NCI-H524 treated with DMSO at 0.1 percent for 48 hours (cell line): ENCODE data around the gene MEX3C.

Experiments
- DNase-seq: peaks from one replicate; lab custom pipeline; 2025; lab: John Stamatoyannopoulos, UW

The MEX3C gene

DNA sequence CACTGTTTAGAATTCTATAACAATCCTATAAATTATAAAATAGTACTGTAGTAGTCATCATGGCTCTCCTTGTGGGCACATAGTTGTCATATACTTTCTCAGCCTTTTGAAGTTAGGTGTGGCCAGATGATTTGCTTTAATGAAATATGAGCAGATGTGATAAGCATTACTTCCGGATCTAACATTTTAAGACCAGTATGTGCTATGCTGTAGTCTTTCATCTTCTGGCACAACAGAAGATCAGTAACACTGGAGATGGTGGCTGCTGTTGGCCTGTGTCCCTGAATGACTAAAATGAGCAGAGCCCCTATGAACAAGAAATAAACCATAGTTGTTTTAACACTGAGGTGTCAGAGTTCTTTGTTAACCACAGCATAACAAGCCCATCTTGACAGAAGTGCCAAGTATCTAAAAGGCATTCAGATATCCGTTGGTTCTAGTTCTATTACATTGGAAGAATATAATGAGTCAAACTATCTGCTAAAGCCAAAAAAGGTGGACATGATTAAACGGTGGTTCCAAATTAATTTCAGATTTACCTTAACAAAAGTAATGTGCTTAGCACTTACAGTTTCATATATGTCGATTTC is 6.3 kb downstream of the MEX3C start:
- no peak for DNase-seq

DNA sequence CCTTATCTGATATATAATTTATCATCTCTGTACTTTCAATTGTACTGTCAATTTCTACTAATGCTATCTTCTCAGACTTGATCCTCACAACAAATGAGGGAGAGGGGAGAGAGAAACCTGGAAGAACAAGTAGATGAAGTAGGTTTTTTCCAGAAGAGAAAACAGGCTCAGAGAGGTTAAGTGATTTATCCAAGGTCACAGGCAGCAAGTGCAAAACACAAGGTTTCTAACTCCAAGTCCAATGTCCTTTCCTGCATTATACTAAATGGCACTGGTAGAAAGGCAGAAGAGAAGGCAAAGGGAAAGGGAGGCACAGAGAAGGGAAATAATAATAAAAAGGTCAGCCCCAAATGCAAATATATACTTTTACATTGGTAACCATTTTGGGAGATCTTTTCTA is 7.5 kb downstream of the MEX3C start:
- no peak for DNase-seq

DNA sequence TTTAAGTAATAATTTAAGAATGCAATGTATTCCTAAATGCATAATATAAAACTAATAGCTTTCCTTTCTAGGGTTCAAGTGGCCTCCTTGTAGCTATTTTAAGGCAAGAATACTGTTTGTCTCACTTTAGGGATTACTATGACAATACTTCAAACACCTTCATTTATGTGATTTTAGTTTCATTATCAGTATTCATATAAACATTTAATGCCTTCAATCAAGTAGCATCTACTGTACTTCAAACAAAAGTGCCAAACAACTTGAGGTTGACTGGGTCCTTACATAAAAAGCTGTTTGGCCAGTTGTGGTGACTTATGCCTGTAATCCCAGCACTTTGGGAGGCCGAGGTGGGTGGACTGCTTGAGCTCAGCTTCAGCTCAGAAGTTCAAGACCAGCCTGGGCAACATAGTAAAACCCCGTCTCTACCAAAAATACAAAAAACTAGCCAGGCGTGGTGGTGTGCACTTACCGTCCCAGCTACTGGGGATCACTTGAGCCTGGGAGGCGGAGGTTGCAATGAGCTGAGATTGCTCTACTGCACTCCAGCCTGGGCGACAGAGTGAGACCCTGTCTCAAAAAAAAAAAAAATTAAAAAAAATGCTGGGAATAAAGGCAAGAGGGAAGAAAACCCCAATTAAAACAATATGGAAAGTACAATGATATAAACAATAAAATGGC is 9.3 kb downstream of the MEX3C start:
- DNase-seq, result no peak

DNA sequence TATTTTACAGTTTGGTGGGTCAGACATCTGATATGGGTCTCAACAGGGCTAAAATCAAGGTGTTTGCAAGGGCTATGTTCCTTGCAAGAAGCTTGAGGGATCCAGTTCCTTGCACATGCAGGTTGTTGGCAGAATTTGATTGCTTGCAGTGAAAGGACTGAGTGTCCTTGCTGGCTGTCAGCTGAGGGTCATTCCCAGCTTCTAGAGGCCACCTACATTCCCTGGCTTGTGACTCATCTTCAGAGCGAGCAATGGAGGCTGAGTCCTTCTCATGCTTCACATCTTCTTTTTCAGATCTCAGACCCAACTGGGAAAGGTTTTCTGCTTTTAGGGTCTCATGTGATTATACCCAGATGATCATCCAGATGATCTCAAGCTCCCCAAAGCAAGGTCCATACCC is 12.4 kb downstream of the MEX3C start:
- DNase-seq, result no peak

DNA sequence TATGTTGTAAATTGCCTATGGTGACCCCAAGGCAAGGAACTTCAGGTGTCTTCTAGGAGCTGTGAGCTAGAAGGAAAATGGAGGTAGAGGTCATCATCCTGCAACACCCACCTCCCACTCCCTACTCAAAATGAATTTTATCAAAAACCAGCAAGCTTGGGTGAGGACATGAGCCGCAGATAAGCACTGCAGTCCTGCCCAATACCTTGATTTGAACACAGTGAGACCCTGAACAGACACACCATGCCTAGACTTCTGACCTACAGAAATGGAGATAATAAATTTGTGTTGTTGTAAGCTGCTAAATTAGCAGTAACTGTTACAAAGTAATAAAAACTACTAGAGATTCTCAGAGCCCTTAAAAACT is 13.4 kb downstream of the MEX3C start:
- DNase-seq, result no peak

DNA sequence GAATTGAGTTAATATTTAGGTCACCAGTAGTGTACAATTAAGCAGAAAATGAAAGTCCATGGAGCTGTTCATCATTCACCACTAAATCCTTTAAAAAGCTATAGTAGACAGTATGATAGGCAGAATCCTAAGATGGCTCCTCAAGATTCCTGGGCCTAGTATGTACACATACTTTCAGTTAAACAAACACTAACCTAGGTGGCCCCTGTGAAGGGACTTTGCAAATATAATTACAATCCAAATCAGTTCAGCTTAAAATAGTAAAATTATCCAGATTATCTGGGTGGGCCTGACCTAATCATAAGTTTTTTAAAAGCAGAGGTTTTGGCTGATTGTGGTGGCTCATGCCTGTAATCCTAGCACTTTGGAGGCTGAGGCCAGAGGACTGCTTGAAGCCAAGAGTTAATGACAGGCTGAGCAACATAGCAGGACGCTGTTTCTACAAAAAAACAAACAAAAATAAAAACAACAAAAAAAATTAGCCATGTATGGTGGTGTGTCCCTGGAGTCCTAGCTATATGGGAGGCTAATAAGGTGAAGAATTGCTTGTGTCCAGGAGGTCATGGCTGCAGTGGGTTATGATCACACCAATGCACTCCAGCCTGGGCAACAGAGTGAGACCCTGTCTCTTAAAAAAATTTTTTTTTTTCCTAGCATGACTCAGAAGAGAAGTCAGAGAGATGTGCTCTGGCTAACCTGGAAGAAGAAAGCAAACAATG is 13.9 kb downstream of the MEX3C start:
- no peak for DNase-seq

DNA sequence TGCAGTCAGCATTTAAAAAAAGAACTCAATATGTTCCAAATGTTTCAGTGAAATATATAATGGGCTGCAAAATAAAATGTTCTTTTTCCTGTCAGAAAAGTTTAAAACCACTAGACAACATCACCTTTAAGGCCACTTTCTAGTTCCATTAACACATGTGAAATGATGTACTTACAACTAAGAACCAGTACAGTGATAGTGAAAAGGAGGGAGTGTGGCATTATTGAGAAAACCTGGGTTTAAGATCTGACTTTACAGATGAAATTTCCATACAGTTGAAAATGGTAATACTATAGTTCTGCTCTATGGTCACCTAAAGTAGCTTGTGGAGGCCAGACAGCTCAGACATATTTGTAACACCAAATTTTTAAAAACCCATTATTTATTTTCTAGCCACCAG is 14.7 kb downstream of the MEX3C start:
- DNase-seq, result no peak

DNA sequence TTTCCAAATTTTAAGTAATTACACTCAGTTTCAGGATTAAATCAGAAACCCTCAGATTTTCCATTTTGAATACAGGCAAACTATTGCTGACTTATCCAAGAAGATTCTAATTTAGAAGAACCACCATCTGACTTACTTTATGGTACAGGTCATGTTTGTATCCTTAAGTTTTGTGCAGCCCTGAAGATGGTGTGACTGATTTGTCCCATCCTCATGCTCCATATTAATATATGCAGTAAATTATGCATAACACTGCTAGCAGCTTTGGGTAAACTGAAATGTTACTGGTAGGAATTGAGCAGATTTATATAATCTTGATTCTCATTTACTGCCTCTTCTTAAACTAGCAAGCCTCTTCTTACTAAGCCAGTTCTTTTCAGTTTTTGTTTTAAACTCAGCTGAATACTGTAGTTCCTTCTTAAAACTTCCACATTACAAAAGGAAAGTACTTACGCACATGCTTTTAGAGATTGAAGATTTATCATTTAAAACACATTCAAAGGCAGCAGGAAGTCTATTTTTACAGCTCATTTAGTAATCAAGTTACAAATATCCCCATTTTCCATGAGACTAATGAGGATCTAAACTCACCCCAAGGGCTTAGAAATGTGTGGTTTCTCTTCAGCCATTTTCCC is 25.7 kb downstream of the MEX3C start:
- no peak for DNase-seq

DNA sequence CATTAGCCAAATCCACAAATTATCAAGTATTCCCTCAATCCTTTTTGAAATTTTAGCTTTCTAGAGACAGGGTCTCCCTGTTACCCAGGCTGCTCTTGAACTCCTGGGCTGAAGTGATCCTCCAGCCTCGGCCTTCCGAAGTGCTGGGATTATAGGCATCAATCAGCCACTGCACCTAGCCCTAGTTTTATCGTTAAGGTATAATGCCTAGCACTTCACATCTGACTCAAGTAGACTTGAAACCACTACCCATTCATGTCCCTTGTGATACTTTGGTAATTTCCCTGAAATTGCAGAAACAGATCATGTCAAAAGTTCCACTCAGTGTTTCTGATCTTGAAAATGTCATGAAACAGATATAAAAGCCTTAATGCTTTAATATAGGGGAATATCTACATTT is 26.3 kb downstream of the MEX3C start:
- DNase-seq, result no peak

DNA sequence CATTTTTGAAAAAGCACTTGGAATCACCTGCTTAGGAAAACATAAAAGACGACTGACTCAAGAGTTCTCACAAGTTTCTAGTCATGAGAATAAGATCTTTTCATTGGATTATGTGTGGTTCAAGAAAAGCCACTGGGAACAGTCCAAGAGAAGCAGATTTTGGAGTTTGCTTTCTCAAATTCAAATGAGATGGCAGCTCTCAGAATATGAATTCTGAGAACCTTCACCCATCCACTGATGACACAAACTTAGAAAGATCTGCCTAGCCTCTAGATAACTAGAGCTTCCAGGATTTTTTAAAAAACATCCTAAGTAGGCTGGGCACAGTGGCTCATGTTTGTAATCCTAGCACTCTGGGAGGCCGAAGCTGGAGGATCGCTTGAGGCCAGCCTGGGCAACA is 26.8 kb downstream of the MEX3C start:
- no peak for DNase-seq

DNA sequence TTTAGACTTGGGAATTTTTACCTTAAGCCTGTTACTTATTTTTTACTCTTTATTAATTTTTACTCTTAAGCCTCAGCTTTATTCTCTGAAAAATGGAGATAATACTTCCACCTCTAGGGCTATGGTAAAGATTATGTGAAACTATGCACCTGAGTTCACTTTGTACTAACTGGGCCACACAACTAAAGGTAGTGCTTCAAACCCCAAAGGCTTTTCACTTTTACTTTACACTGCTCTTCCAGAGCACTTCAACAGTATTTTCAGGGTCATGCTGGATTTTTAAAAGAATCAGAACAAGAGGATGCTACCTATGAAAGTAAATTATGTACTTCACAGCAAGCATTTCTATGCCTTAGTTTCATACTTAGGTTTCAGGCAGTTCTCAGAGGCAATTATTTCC is 27.8 kb downstream of the MEX3C start:
- no peak for DNase-seq

DNA sequence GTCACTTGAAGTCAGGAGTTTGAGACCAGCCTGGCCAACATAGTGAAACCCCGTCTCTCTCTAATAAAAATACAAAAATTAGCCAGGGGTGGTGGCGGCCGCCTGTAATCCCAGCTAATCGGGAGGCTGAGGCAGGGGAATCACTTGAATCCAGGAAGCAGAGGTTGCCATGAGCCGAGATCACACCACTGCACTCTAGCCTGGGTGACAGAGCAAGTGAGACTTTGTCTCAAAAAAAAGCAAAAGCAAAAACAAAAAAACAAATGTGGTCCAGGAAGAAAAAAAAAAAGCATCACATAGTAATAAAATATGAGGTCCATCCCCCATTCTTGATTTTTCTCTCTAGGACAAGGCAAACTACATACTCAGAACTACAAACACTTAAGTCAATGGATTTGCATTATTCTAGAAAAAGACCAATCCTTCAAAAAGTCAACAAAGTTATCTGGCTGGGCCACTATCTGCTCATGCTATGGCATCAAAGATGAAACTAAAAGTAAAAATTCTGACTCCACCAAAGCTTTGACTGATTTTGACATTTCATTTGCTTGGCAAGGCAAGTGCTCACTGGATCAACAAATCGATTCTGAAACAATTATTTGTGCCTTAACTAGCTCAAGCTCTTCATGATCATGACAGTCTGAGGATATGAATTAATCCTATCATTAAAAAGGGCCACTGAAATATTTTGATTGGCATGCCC is 28.4 kb downstream of the MEX3C start:
- no peak for DNase-seq

DNA sequence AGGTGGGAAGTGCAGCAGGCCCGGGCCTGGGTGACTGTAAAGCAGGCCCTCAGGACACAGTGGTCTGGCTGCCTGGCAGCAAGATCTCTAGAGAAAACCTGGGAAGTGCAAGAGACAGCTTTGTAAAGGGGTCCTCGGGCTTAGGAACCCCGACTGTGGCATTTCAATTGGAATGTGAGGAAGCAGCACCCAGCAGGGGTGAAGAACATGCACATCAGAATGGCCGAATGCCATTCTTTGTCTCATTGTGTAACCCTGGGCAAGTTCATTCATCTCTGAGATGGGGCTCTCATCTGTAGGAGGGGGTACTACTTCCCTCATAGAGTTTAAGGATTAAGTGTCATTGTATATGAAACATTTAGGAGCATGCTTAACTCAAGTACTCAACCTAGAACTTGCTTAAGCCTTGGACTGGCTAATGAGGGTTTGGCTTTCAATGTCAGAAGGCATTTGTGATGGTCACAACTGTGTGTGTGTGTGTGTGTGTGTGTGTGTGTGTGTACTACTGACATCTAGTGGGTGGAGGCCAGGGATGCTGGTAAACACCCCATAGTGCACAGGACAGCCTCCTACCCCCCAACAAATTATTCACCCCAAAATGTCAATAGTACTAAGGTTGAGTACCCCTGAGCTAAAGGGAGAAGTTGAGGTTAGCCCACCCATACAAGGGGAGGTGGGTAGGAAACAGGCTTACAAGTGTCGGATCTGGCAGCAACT is 29.3 kb downstream of the MEX3C start:
- DNase-seq, result no peak

DNA sequence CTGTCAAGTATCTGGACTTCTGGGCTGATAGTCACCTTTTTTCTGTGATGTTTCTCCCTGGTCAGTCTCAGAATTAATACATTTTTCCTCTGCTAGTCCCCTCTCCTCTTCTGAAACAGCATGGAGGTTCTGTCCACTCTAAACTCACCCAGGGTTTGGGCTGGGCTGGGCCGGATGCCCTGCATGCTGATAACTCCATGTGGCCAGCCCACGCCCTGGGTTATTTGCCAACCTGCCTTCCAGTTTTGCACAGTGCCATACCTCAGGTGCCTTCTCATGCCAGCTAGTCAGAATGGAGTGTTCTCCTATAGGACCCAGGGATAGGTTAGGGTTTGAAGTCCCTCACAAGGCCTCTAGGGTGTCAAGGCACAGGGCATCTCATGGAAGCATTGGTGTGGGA is 32.2 kb downstream of the MEX3C start:
- DNase-seq, result no peak

DNA sequence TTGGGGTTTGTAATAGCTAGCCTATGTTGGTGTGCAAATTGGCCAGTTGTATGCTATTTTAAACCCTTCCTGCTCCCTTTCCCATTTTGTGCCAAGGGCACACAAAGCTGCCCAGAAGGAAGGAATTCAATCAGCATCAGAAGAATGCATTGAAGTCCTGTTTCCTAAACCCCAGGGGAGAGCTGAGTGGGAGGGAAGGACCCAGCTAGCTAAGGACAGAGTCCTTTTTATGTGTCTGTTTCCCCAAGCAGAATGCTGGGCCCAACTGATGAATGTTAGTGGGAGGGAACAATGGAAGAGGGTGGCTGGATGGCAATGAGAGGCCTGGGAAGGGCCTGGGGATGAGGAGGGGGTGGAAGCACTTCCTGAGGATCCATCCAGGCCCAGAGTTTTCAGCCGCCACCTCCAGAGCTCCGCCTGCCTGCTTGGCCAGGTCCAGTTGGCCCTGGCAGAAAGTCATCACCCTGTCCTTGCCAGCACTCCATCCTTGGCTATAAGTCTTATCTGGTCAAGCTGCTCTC is 32.7 kb downstream of the MEX3C start:
- DNase-seq, result no peak

DNA sequence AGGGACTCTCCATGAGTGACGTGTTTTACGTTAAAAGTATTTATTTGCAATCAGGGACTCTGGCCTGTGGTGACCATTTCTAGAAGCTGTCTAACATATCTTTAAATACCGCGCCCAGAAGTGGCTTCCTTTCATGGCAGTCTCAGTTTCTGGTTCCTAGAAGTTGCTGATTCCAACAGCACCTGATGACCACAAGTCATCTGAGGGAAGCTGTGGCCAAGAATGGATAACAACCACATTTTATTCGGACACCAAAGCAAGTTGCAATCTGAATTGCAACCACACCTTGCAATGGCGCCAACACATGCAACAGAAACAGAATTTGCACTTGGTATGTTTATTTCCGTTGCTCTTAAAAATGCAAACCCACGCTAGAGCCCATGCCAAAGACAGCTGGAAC is 33.1 kb downstream of the MEX3C start:
- DNase-seq, result no peak

DNA sequence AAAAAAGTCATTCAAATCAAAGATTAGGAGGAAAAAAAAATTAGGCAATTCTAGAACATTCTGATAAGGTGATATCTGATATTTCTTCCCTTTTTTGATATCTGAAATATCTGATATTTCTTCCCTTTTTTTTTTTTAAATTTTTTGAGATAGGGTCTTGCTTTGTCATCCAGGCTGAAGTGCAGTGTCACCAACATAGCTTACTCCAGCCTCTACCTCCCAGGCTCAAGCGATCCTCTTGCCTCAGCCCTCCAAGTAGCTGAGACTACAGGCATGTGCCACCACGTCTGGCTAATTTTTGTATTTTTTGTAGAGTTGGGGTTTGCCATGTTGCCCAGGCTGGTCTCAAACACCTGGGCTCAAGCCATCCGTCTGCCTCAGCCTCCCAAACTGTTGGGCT is 33.9 kb downstream of the MEX3C start:
- no peak for DNase-seq

DNA sequence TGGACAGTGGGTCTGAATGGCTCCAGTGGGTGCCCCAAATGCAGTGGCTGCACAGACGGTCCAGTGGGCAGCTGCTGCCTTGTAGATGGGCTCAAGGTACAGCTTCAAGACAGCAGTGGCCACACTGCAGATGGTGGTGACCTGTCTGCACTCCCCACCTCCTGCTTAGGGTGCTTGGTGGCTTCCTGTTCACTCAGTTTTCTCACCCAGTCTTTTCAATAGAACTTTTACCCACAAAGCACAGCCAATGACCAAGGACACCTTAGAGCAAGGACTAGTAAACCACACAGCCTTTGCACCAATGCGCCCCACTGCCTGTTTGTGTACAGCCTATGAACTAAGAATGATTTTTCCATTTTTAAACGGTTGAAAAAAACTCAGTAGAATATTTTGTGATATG is 34.9 kb downstream of the MEX3C start:
- no peak for DNase-seq

DNA sequence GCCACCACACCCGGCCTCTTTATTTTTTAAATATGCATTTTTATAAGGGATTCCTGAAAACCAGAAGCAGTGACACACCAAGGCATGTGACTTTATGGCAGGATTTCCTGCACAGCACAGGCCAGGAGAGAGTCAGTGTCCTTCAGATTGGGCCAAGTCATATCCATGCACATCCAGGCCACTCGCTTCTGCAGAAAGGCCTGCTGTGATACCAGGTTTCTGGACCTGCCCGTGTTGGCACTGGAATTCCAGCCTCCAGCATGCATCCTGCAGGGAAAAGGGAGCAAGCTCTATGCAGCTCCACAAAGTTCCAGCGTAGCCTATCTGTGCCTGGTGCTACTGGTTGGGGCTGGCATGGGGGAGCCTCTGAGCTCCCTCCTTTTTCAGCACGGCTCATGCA is 36.8 kb downstream of the MEX3C start:
- no peak for DNase-seq

DNA sequence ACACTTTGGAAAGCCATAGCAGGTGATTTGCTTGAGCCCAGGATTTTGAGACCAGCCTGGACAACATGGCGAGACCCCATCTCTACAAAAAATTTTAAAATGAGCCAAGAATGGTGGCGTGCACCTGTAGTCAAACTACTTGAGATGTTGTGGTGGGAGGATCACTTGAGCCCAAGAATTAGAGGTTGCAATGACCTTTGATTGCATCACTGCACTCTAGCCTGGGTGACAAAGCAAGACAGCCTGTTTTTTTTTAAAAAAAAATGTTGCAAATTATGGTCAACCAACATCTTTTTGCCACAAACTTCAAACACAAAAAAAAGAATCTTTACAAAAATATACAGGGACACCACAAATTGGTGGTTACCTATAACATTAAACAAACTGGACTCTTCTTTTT is 40.3 kb downstream of the MEX3C start:
- DNase-seq, result no peak

DNA sequence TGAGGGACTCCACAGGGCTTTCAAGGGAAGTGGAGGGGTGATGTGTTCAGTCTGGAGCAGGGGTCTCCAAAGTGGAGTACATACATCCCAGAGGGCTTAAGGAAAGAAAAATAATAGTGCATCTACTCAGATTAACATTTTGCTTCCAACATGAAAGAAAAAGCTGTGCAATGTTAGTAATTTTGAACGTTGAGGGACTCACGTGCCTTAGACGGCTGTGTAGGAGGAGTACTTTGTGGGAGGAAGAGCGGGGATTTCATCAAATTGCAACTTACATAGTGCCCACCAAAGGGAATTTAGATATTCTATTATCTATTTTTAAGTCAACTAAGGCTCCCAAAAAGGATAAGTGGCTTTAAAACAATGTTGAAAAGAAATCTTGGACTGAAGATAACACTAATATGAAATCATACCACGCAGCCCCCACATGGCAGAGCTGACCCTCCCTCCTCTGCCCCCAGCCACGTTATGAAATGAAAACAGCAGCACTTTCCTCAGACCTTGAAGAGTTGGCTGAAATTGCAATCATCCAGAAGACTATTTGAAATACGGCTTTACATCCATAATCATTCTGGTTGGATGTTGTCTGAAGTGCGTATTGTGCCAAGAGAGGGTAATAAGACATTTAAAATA is 42.9 kb downstream of the MEX3C start:
- DNase-seq, result no peak
